HG03066 (cell line): ENCODE results near the gene TGM1.

ENCODE experiments used
- ATAC-seq: cut with Tn5 transposase; IDR thresholded peaks from one replicate; pipeline ENCODE4 v1.9.1; 2021; ENCODE audit warnings: low read depth; ENCODE audit not compliant: unreplicated experiment

TGM1 gene

GRCh38 chr14:24271834-24272263 lies 8.9 kb upstream of the TGM1 start:
- ATAC-seq = no peak

DNA sequence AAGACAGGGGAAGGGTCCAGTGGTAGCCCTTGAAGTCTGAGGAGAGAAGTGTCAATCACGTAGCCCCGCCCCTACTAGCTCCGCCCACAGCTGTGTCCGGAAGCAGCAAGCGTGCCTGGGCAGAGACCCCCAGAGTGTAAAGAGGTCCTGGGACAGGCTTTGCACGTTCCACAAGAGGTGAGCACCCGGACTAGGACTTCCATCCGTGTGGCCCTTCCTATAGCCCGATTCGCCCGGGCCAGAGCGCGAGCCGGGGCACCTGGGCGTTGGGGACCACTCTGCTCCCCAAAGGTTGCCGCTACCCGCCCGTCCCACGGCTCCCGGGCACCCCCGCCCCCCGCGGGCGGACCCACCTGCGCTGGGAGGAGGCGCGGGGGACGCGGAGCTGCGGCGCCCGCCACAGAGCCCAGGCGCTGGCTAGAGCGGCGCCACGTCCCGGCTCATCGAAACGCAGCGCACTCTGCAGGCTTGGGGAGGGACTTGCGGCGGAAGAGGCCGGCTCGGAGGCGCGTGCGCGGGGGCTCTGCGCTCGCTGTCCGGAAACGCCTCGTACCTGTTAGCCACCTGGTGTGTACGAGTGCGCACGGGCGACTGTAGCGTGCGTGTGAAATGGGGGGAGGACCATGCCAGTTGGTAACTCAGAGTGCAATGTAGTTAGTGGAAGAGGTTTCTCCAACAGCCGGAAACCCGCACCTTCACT lies 8.3 kb upstream of the TGM1 start, which contains the start of gene RABGGTA:
RABGGTA (minus strand) TSS at position 464 of the 700 bp plus-strand sequence. CDS start 482 bp downstream, outside the sequence.
- ATAC-seq = peak; percentile 87

DNA sequence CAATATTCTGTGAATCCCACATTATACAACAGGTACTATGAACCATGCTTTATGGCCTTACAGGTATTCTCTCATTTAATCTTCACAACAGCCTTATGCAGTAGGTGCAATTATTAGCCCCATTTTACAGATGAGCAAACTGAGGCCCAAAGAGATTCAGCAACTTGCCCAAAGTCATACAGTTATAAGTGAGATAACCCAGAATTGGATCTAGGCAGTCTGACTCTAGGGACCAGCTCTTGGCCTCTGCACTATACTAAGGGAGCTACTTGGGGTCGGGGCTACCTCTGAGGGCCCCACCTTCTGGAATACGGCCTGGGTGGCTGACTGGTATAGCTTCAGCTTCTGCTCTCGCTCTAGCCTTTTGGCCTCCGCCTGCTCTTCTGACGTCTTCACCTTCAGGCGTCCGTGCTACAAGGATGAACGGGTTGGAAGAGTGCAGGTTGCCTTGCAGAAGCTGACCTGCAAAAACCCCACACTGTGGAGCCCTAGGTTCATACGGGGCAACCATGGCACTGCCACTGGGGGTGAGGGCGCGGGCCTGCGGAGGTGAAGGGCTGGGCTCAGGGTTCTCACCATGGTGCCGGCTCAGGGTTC lies 7.7 kb upstream of the TGM1 start:
- no peak for ATAC-seq

DNA sequence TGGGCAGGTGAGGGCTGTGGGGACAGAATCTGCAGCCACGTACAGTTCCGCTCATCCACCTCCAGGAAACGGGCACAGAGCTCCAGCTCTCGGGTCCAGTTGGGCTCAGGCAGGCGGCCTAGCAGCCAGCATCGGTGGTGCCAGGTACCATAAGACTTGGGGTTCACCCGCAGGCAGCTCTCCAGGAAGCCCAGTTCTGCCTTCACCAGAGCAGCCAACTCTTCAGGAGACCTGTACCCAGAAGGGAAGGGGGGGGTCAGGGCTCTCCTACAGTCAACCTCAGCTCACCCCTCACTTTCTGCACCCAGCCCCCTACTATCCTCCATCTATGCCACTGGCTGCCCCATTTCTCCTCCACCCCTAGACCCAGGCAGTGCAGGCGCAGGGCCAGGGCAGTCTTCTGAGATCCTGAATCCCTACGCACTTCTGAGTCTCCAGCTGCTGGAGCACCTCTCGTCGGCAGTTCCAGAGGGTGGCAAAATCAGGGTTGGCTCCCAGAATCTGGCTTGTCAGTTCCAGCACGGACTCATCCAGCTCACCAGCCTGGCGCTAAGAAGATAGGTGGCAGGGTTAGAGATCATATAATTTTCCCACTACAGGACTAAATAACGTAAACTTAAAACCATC lies 7.0 kb upstream of the TGM1 start:
- no peak for ATAC-seq

DNA sequence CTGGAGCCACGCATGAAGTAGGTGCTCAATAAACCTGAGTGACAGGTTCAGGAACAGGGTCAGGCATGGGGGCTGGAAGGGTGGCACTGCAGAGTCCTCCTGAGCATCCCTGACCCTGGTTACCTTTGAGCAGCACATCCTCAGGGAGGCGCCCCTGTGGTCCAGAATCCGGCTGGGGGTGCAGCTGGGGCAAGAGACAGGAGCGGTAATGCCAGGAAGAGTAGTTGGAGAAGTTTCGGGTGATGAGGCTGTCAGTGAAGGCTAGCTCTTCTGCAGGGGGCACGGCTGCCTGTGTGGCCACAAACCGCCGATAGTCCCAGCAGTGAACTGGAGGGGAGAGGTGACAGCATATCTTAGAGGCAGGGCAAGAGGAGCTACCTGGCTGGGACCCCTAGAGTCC lies 6.4 kb upstream of the TGM1 start:
- ATAC-seq = no peak

DNA sequence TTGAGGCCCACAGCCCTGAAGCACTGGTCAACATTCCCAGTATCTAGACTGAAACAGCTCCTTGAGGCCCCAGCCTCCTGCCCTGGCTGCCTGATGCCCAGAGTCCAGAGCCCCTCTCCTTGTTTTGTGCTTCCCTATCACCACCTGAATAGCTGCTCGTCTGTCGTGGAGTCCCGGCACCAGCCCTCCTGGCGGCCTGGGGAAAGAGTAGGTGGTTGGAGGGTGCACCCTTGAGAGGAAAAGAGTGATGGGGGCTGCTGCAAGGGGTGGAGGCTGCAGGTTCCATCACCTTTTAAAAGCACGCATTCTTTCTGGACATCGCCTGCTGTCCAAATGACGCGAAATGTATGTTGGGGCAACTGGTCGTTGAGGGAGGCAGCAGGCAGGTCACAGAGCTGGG lies 5.2 kb upstream of the TGM1 start:
- no peak for ATAC-seq

DNA sequence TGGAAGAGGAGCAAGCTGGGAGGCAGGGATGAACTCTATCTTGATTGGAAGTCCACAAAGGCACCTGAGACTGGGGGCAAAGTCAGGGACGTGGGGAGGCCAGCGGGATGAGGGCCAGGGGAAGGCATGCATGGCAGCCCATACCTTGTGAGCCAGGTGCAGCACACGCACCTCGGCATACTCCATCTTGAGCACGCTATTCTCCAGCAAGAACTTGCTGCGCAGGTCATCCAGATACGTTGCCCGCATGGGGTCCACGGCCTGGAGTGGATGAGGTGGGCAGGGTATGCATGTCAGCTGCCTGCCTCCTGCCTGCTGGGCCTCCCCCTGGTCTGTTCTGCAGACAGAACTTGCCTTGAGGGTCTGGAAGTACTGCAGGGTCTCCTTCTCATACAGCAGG lies 4.5 kb upstream of the TGM1 start:
- no peak for ATAC-seq

DNA sequence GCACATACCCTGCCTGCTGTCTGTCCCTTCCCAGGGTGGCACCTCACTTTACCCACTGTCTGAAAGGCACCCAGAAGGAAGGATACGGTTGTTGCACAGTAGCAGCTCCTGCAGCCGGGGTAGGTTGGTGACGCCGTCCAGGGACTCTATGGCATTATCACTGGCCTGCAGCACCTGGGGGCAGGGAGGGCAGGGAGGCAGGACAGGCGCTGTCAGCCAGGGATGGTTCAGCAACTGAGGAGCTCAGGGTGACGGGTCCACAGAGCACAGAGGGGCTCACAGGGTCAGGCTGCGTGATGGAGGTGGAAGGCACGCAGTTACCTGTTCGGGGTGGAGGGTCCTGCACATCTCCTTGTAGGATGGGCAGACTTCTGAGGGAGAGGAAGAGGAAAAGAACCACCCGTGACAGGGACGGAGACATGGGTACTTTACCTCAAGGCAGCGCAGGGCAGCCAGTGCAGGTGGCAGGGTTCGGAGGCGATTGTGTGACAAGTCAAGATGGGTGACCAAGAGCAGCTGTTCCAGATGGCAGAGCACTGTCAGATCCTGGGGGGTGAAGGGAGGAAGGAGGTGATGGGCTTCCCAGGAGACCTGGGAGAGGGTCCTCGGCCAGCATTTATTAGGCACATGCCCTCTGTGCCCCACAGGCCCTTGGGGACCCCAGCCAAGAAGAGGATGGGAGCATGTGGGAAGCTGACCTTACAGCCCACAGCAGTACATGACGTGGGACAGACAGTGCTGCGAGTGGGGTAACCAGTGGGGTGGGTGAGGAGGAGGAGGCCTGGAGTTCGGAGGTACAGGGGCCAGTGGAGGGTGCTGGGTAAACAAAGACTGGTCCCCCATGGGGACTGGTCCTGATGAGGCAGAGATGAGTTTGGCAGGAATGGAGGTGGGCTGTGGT lies 3.6 kb upstream of the TGM1 start:
- no peak for ATAC-seq

- no peak for ATAC-seq
Observed at GRCh38 chr14:24264298-24264697, 1.3 kb upstream of the TGM1 start.

DNA sequence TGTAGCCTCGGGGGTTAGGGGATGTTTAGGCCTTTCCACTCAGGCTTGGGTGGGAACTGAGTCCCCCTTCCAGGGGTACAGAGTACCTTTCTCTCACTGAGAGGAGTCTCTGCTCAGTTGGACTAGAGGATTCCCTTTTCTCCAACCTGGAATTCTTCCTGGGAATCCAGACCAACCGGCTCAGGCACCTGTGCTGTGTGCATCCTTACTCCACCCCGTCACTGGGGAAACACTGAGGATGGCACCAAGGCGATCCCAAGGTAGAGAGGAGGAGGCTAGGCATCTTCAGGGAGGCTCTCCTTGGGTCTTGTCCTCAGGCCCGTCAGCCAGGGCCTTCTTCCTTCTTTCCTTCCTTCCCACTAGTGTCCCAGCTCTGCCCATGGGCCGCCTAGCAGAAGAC lies 871 bp upstream of the TGM1 start:
- ATAC-seq = no peak

GRCh38 chr14:24261969-24262327 lies 1.0 kb downstream of the TGM1 start:
- no peak for ATAC-seq

GRCh38 chr14:24261256-24261968 lies 1.6 kb downstream of the TGM1 start:
- no peak for ATAC-seq

DNA sequence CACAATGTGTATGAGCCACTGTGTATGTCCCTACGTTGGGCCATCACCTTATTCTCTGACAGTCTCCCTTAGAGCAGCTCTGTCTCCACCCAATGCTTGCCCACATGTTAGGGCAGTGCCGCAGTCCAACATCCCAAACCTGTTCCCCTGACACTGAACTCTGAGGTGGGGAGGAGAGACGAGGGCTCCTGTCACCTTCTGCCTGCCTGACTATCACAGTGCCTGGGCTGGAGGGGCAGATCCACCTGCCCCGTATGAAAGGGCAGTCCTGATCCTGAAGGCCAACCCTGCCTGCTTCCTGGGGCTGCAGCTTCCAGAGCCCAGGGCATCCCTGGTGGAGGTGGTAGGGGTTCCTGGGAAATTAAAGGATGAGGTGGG lies 2.2 kb downstream of the TGM1 start:
- ATAC-seq = no peak

- ATAC-seq = no peak
Observed at GRCh38 chr14:24260026-24260779, 2.8 kb downstream of the TGM1 start.

DNA sequence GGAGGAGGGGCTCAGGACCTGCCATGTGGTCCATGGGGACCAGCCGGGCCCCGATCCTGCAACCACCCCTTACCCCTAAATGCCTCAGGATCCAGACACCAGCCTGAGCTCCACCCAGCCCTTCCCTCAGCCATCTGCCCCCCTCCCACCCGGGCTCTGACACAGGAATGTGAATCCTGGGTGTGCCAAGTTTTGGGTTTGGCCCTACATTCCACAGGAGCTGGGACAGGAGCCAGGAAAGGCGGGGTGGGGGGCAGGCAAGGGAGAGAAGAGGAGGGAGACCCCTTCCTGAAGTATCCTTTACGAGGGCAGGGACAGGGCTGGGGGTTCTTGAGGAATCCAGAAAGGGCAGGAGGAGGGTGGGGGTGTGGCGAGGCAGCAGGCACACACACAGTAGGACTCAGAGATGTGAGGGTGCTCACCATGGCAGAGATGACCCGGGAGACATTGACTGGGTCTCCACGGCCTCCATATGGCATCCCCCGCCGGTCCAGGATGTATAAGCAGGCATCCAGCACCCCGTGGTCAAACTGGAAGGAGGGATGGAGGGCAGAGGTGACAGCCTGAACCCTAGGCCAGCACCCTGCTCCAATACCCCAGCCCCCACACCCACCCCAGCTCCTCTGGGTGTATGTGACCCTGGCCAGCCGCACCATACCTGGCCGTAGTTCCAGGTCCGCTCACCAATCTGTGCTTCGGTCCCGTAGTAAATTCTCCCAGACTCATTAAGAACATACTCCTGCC lies 3.5 kb downstream of the TGM1 start:
- ATAC-seq = no peak

GRCh38 chr14:24258548-24259265 lies 4.3 kb downstream of the TGM1 start:
- ATAC-seq = no peak

DNA sequence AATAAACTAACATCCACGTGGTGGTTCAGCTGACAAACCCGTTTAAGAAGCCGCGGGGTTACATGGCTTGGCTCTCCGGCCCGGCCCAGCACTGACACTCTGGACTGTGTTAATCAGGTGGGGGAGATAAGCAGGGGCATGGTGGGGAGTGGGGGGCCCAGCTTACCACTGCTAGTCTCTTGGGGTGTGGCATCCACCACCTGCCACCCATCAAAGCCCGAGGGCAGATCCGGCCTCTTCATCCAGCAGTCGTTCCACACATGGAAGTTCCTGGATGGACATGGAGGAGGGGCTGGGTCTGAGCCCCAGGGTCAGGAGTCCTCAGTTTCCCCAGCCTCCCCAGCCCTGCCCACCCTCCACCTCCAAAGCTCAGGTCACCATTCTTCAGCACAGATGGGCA lies 4.9 kb downstream of the TGM1 start:
- ATAC-seq = no peak

- no peak for ATAC-seq
Observed at GRCh38 chr14:24256960-24257359, 6.0 kb downstream of the TGM1 start.
